C4-2B (cell line): ENCODE results near the gene EEPD1.

Experiments
- CTCF ChIP-seq: fragments of 450-650 bp; conservative IDR thresholded peaks from 2 replicates; pipeline ENCODE4 v1.5.1; 2017; ENCODE audit warnings: mild to moderate bottlenecking
- ZFX ChIP-seq: fragments of 450-650 bp; IDR thresholded peaks from 2 replicates; pipeline ENCODE4 v1.6.1; 2017

GRCh38 chr7:36264913-36265516 is 112.0 kb downstream of the EEPD1 start:
- TF ChIP-seq CTCF, result no peak
- TF ChIP-seq ZFX, result no peak
